ENCODE measurements around the gene EEIG1.
A peak's percentile ranks its signal among the peaks of the same experiment; 100 is the strongest.

EEIG1 gene

GRCh38 chr9:127999461-127999860 lies 18.7 kb upstream of the EEIG1 start:
- no peak for ATAC-seq

- ATAC-seq, result no peak
These were observed 12.9 kb upstream of the EEIG1 start for GRCh38 chr9:127993721-127994120.

DNA sequence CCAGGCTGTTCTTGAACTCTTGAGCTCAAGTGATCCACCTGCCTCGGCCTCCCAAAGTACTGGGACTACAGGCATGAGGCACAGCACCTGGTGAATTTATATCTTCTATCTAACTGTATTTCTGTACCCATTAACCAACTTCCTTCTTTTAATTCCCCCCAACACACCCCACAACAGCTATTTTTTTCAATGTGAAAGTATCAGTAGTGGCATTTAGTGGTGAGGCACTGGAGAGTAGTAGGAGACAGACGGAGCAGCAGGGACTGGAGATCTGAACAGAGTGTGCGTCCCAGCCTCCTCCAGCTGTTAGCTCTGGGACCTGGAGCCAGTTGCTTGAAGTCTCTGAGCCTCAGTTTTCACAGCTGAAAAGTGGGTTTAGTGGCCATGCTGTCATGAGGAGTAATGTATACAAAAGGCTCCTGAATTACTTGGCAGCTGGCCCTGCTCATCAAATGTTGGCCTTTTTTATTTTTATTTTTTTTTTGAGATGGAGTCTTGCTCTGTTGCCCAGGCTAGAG lies 11.0 kb upstream of the EEIG1 start:
- ATAC-seq, result no peak

DNA sequence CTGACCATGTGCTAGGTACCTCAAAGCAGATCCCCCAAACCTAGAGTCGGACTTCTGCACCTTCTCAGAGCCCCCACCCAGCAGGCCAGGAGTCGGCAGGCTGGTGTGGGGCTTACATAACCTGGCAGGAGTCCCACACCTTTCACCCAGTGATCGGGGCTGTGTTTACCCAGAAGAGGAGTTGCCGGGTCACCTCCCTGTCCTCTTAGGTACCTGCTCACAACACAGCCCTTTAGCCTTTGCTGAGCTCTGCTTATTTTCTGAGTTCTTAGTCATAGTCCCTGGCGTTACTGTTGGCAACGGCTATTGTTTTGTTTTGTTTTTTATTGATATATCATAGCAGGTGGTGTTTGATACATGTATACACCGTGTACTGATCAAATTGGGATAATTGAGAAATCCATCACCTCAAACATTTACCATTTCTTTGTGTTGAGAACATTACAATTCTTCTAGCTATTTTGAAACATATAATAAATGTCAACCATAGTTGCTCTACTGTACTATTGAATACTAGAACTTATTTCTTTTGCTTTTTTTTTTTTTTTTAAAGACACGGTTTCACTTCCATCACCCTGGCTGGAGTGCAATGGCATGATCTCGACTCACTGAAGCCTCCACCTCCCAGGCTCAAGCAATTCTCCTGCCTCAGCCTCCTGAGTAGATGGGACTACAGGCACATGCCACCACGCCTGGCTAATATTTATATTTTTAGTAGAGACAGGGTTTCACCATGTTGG lies 10.4 kb upstream of the EEIG1 start:
- ATAC-seq, result peak; percentile 71 to 90

GRCh38 chr9:127990554-127990953 lies 9.8 kb upstream of the EEIG1 start:
- no peak for ATAC-seq

DNA sequence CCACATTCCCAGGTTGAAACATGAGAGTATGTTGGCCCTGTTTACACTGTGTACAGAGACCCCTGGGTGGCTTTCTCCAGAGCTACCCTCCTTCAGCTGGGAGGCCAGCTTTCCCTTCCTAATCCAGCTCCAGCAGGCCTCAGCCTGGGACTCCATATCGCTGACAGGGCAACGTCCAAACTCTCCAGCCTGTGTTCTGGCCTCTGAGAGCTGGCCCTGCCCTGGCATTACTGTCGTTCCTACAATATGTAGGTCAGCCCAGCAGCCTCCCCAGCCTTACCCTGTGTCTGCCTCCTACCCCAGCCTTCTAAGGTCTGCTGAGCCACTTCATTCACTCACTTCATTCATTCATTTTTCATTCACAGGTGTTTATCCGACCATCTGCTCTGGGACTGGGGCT lies 8.3 kb upstream of the EEIG1 start:
- no peak for ATAC-seq

DNA sequence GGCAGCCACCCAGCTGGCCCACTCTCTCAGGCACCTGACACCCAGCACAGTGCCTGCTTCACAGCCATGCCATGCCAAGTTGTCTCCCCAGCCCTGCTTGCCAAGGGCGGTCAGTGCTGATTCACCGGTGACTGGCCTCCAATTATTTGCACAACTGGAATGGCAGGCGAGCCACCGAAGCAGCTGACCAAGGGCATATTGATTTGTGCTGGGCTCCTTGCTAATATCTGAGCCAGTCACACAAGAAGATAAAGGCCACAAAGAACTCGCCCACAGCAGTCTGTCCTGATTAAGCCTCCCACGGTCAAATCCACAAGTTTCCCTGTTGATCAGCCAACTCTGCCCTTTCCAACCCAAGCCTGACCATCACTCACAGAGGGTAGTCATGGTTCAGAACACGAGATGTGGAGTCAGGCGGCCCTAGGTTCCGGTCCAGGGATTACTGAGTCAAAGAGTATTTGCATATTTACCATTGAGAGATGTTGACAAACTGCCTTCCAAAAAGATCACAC lies 6.4 kb upstream of the EEIG1 start:
- ATAC-seq, result no peak

DNA sequence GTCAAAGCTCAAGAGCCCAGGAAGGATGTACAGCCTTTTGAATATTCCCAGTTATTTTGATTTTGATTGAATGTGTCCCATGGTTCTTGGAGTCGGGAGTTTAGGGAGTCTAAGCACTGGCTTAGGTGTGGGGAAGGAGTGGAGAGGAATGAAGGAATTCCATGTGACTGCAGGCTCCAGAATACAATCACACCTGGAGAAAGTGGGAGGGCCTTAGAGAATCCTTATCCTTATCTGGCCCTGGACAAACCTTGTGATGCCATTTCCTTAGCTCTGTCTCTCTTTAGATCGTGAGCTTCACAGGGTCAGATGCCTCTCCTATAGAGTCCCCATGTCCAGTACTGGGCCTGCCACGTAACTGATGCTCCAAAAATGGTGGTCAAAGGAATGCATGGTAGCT lies 4.2 kb upstream of the EEIG1 start:
- ATAC-seq, result no peak

DNA sequence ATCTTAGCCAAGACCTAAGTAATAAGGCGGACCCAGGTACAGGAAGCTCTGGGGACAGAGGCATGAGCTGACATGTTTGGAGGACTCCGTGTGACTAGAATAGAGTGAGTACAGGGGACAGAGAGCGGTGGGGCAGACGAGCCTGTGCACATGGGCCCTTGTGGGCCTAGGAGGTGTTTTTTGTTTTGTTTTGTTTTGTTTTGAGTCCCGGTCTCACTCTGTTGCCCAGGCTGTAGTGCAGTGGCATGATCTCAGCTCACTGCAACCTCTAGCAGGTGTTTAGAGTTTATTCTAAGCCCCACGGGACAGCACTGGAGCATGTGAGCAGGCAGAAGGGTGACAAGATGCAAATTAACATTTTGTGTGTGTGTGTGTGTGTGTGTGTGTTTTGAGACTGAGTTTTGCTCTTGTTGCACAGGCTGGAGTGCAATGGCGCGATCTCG lies 3.1 kb upstream of the EEIG1 start:
- no peak for ATAC-seq

DNA sequence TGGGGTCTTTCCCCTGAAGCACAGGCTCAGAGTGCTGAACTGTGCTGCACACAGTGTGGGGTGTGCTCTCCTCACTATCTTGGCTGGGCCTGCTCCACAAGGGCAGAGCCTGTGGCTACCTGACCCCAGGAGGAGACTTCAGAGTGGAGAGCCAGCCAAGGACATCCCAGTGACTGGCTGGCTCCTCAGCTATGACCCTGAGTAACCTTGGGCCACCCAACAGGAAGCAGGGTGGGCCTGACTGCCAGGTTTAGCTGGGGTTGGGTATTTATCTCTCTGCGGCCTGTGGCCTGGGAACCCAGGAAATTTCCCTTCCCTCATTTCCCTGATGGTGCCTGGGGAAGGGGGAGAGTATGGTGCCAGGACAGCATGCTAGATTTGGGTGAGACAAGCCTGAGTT lies 2.1 kb upstream of the EEIG1 start:
- ATAC-seq, result no peak

- ATAC-seq, result no peak
These were observed 851 bp upstream of the EEIG1 start for GRCh38 chr9:127981559-127982121.

- peak; percentile 11 to 16 for ATAC-seq
These were observed 606 bp downstream of the EEIG1 start for GRCh38 chr9:127980060-127980705.

- no peak for ATAC-seq
These were observed 1.3 kb downstream of the EEIG1 start for GRCh38 chr9:127979333-127980059.

- ATAC-seq, result no peak
These were observed 1.8 kb downstream of the EEIG1 start for GRCh38 chr9:127979015-127979332.

- no peak for ATAC-seq
These were observed 2.7 kb downstream of the EEIG1 start for GRCh38 chr9:127977884-127978647.

DNA sequence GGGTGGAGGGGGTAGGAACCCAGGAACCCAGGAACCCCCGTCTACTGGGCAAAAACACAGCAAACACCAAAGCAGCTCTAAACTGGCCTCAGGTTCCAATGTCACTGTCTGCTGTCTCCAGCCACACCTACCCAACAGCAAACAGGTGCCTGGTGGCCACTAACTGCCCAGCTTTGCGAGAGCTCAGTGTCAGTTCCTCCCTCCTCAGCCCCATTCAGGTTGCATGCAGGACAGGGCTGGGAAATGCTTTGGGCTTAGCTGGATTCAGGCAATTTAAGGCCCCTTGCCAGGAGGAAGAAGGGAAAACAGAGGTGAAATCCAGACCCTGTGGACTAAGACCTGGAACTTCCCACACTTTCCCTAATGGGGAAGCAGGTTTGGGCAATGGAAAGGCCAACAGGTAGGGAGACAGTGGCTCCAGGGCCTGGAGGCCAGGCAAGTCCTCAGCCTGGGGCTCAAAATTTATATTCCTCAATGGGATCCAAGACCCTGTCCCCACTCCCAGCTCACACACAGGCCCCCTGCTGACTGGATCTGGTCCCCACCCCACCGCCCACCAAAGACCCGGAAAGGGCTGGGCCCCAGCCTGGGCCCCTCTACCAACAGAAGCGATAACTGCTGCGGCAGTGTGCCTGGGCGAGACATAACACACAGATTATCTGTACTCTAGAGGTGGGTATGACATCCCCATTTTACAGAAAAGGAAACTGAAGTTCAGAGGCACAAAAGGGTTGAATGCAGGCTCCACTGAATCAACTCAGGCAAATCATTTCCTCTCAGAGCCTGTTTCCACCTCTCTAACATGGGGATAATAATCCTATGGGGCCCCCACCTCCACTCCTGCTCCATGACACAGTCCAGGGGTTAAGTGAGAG lies 3.5 kb downstream of the EEIG1 start:
- peak in 1 of 2 donors; percentile 5 for ATAC-seq

DNA sequence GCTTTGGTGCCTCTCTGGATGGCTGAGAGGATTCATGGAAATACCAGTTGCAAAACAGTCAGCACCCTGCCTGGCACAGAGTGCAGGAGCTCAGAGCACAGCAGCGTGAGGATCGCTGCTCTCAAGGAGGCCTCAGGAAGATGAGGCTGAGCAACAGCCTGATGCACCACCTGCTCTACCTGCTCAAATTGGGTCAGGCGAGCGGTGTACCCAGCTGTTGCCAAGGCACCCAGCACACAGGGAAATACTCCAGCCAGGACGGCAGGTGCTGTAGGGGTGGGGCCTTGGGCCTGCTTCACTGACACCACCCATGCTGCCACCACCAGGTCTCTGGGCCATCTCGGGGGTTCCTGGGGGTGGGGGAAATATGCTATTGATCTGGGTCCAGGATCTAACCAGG lies 4.3 kb downstream of the EEIG1 start:
- no peak for ATAC-seq

DNA sequence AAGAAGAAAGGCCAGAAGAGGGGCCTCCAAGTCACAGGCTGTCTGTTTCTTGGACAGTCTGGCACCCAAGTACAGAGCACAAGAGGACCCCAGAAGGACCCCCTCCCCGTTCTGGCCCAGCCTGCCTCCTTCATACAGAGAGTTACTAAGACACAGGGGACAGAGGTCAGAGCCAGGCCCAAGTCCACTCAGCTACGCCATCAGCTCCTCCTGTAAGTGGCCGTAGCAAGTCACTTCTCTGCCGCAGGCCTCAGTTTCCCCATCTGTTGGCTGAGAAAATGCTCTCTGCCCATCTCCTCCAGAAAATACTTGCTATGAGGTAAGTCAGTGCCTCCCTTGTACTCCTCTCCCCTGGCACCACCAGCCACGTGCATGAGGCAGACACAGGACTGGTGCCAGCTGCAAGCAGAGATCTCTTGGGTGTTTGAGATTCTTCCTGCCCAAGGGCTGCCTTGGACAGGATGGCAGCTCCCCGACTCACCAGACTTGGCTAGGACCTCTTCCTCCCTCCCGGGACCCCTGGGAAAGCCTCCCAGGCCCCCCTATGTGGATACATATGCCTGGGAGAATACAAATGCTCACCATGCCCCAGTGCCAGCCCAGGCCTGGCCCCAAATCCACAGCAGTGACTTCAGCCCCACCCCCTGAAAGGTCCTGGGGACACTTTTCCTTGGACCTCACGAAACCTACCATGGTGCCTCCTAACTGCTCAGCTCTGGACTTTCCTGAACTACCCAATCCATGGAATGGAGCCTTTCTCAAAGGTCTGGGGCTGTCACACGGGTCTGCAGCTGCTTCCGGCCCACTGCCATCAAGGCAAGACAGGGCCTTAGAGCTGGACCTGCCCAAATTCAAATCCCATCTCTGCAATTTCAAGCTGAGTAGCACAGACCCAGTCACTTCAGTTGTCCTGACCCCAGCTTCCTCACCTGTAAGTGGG lies 5.1 kb downstream of the EEIG1 start:
- ATAC-seq, result no peak

DNA sequence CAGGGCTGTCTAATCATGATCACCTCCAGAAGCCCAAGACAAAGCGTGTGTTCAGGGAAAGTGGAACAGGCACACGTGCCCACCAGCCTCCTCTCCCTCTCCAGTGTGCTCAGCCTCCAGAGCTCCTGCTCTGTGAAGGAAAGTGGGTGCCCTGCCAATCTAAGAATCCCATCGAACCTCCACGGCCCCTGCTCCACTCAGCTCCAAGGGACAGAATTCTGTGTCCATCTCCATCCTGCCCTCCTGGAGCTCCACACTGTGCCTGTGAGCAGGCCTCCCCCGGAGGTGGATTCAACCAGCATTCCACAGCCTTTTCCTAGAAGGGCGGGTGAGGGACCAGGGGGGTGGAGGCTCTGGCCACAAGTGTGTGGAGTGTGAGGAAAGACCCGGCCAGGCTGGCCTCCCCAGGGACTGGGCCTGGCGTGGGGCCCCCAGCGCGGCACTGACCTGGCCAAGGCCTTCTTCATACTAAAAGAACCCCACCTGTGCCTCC lies 6.0 kb downstream of the EEIG1 start:
- ATAC-seq, result no peak

Measured in activated CD4-positive, CD25-positive, alpha-beta regulatory T cell treated with anti-CD3 and anti-CD28 coated beads, Interleukin-2, amount 50 U/mL, for 24 hours (primary cell).